HG02763 (cell line): Measurements from ENCODE around the gene TNIP3.

Source experiments
- ATAC-seq: cut with Tn5 transposase; IDR thresholded peaks from one replicate; pipeline ENCODE4 v1.9.1; 2021; ENCODE audit warnings: mild to moderate bottlenecking, moderate library complexity; ENCODE audit not compliant: unreplicated experiment

TNIP3 gene

GRCh38 chr4:121093261-121093660 is 70.9 kb downstream of the TNIP3 start:
- no peak for ATAC-seq

GRCh38 chr4:121091941-121092340 is 72.2 kb downstream of the TNIP3 start:
- no peak for ATAC-seq

- ATAC-seq = no peak
Observed at GRCh38 chr4:121088867-121089266, 75.3 kb downstream of the TNIP3 start.
